Peyer's patch (tissue), 4 donors: ENCODE results near the gene EPHA5. TPM values are rescaled to one million over a fixed set of nuclear protein-coding genes. Genes with fewer than 3 reads are reported as not detected.

ENCODE experiments used
- DNase-seq, 3 donors: peaks; one replicate each; pipeline ENCODE4 v3.0.0-alpha.2; 2017 to 2019
- H3K27ac ChIP-seq, 4 donors: fragments of 200-600 bp; sonication (generic); one replicate each; pipeline ENCODE4 v1.5.1; 2016 to 2019
- H3K27me3 ChIP-seq, 2 donors: fragments of 200-600 bp; sonication (generic); one replicate each; pipeline ENCODE4 v1.5.1; 2019
- H3K36me3 ChIP-seq, 3 donors: fragments of 200-600 bp; sonication (generic); one replicate each; pipeline ENCODE4 v1.5.1; 2016 to 2019
- H3K4me1 ChIP-seq, 4 donors: fragments of 200-600 bp; sonication (generic); one replicate each; pipeline ENCODE4 v1.5.1; 2016 to 2019
- H3K4me3 ChIP-seq, 4 donors: fragments of 200-600 bp; sonication (generic); 1 replicate in 3 of 4; 2 replicates in 1 of 4; pipeline ENCODE4 v1.5.1; 2016 to 2019; ENCODE audit warnings: mild to moderate bottlenecking in 1 of 4
- H3K9me3 ChIP-seq, 4 donors: fragments of 200-600 bp; sonication (generic); one replicate each; pipeline ENCODE4 v1.5.1; 2016 to 2019; ENCODE audit warnings: mild to moderate bottlenecking in 1 of 4
- CTCF ChIP-seq, 6 experiments: fragments of 450-650 bp in 4 of 6; fragments of 200-600 bp in 2 of 6; sonication (generic) in 1 of 6; IDR thresholded peaks; one replicate each; pipeline ENCODE4 v1.5.1; 2017 to 2019; ENCODE audit warnings: antibody characterized with exemption in 6 of 6, mild to moderate bottlenecking in 3 of 6, moderate library complexity in 1 of 6
- POLR2A ChIP-seq, 2 donors: fragments of 450-650 bp; IDR thresholded peaks; one replicate each; pipeline ENCODE4 v1.5.1; 2017; ENCODE audit warnings: antibody characterized with exemption in 2 of 2, mild to moderate bottlenecking in 2 of 2, moderate library complexity in 2 of 2
- total RNA-seq, 4 donors: library from RNA; depleted of rRNA; stranded (reverse); fragments of >200 nt; gene quantifications; one replicate each; pipeline ENCODE4 v1.1.0, GENCODE V29; 2016

Gene EPHA5
- total RNA-seq, 4 donors from 2014 or later = 0.09 TPM; not detected in 3

DNA sequence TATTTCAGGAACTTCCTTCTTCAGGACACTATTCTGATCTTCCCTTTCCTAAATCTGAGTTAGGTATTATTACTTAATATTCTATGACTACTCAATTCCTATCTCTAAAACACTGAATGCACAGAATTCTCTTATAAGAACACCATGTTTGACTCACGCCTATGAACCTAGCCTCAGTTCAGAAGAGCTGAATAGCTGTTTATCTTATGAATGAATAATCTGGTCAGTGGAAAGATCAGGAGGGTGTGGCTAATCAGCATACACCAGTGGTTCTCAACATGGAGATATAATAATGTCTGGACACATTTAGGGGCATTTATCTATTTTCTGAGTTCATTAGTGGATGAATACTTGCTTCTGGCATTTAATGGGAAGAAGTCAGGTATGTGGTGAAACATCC lies 24.2 kb downstream of the EPHA5 start:
- Histone ChIP-seq H3K4me1 (no peaks in the 10 kb centered on the region), H3K27ac (no peak overlapping the region), H3K36me3 (no peaks in the 10 kb centered on the region), H3K27me3 (no peaks in the 10 kb centered on the region), H3K4me3 (no peak overlapping the region), H3K9me3 (no peaks in the 10 kb centered on the region)
- no peak for TF ChIP-seq CTCF (IDR thresholded peaks at IDR 0.05)
- DNase-seq = no peak

DNA sequence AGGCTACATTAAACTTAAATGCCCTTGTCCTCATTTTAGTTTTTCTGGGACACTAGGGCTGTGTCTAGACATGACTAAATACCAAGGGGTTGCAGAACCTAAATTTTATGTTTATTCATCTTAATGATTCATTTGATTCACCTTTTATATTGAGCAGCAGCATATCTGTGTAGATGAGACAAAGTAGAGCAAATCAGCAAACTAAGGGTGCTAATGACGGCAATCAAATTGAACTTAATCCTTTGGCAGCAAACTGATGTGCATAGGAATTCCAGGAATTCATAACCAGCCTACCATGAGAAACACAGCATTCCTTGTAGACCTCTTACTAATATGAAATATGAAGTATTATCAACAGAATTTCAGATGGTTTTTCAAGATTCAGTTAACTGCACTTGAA lies 25.1 kb downstream of the EPHA5 start:
- H3K27me3 ChIP-seq = no peaks in the 10 kb centered on the region
- no peaks in the 10 kb centered on the region for H3K36me3 ChIP-seq
- DNase-seq = no peak
- no peak overlapping the region for H3K27ac ChIP-seq
- TF ChIP-seq CTCF (IDR thresholded peaks at IDR 0.05) (no peak), POLR2A (IDR thresholded peaks at IDR 0.05) (no peak)
- no peak overlapping the region for H3K4me3 ChIP-seq
- H3K4me1 ChIP-seq = no peaks in the 10 kb centered on the region
- H3K9me3 ChIP-seq = no peaks in the 10 kb centered on the region

DNA sequence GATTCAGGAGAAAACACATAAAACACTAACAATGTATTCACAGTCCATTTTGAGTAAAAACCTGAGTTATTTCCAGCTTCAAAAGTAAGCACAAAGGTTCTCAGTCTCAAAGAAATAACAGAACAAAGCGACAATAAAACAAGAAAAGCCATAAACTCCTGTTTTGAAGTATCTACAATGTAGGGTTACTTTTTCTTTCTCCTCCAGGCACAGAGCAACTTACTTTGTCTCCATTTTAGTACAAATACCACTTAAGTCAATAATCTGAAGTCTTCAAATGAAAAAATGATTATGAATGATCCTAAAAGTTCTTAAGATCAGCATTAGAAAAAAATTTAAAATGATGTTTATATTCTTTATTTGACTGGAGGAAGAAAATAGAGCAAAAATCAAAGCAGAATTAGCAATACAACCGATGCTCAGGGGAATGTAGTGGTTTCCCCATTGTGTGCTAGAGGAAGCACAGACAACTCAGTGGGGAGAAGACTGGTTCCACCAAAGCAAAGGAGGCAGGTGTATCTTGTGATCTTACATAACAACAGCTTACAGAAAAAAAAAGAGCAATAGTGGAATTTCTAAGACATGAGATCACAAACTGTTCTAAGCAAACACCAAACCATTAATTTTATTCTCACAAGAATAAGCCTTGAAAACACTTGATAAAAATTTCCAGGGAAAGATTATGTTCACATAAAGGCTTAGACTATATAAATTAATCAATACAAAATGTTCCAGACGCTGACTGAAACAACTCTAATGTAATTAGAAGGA lies 35.1 kb downstream of the EPHA5 start:
- no peak overlapping the region for H3K4me3 ChIP-seq
- DNase-seq = no peak
- no peaks in the 10 kb centered on the region for H3K4me1 ChIP-seq
- H3K36me3 ChIP-seq = no peaks in the 10 kb centered on the region
- no peak for TF ChIP-seq CTCF (IDR thresholded peaks at IDR 0.05)
- no peak for TF ChIP-seq POLR2A (IDR thresholded peaks at IDR 0.05)
- H3K27ac ChIP-seq = no peak overlapping the region
- no peaks in the 10 kb centered on the region for H3K27me3 ChIP-seq
- H3K9me3 ChIP-seq = no peaks in the 10 kb centered on the region

DNA sequence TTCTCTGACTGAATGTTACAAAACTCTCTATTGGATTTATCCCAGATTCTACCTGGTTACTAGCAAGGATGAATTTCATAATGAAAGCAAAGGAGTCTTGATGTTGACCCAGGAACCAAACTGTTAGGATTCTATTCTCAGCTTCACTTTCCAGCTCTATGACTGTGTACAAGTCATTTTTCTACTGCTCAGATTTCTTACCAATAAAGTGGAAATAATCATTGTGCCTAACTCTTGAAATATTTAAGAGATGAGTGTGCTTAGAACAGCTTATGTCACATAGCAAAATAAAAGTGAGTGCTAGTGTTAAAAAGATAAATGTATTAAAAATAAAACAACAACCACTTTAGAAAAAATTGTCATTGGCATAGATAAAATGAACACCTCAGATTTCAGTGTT lies 45.6 kb downstream of the EPHA5 start:
- Histone ChIP-seq H3K27ac (no peak overlapping the region), H3K4me1 (no peaks in the 10 kb centered on the region), H3K9me3 (no peaks in the 10 kb centered on the region), H3K27me3 (no peaks in the 10 kb centered on the region), H3K4me3 (no peak overlapping the region), H3K36me3 (no peaks in the 10 kb centered on the region)
- DNase-seq = no peak
- TF ChIP-seq POLR2A (IDR thresholded peaks at IDR 0.05) (no peak), CTCF (IDR thresholded peaks at IDR 0.05) (no peak)

- no peak for TF ChIP-seq CTCF (IDR thresholded peaks at IDR 0.05)
- no peak for TF ChIP-seq POLR2A (IDR thresholded peaks at IDR 0.05)
- DNase-seq = no peak
These were observed 46.8 kb downstream of the EPHA5 start for GRCh38 chr4:65623506-65623905.

More at GRCh38 chr4:65623506-65623905, 46.8 kb downstream of the EPHA5 start:
- Histone ChIP-seq H3K4me1 (no peaks in the 10 kb centered on the region), H3K27me3 (no peaks in the 10 kb centered on the region), H3K36me3 (no peaks in the 10 kb centered on the region), H3K4me3 (no peak overlapping the region), H3K9me3 (no peaks in the 10 kb centered on the region), H3K27ac (no peak overlapping the region)
